Measurements from ENCODE around the gene SPRED2. TPM values are rescaled to one million over a fixed set of nuclear protein-coding genes. Genes with fewer than 3 reads are reported as not detected.

SPRED2 gene
- total and polyA plus RNA-seq, 2 of the 8 experiments (the other 6 are each of a cell fraction or from before 2014, with no cell fraction given): 15.3 to 22.5 TPM

GRCh38 chr2:65407240-65407639 lies 25.2 kb downstream of the SPRED2 start (continued):
- no peak for TF ChIP-seq POLR2AphosphoS5 (IDR thresholded peaks at IDR 0.05; ENCODE audit: low read depth, low read length)
- TF ChIP-seq SIX5 (IDR thresholded peaks at IDR 0.05; ENCODE audit: low read depth, low read length): no peak

Measured in H1 (cell line).